Measurements from ENCODE around the gene FASN. TPM values are rescaled to one million over a fixed set of nuclear protein-coding genes. Genes with fewer than 3 reads are reported as not detected.

FASN gene
- total and polyA plus RNA-seq, 2 of the 13 experiments (the other 11 are each of a cell fraction or from before 2014, with no cell fraction given) = 51.7 to 101 TPM

- no peak for TF ChIP-seq PRDM15 (CRISPR knock-in tag; IDR thresholded peaks at IDR 0.05)
Observed at GRCh38 chr17:82145550-82146155, 47.6 kb upstream of the FASN start (continued).

- ATAC-seq (no peak), DNase-seq (ENCODE audit: low spot score) (no peak), FAIRE-seq (no peak)
- Histone ChIP-seq H3K4me2 (ENCODE audit: low read depth, low read length) (no peak overlapping the region), H3K9me3 (ENCODE audit: low read length) (no peaks in the 10 kb centered on the region), H3K36me3 (replicated peaks in 1 of 2; ENCODE audit: control insufficient read depth in 1 of 2, insufficient read depth in 2 of 2, low read length in 2 of 2) (no peaks in the 10 kb centered on the region; a peak in 1 of 5 replicates), H3K79me2 (ENCODE audit: insufficient read depth, low read length) (no peaks in the 10 kb centered on the region), H3K9ac (ENCODE audit: insufficient read depth, low read depth, low read length) (no peak overlapping the region), H2AFZ (ENCODE audit: low read length) (no peak overlapping the region), H4K20me1 (ENCODE audit: insufficient read depth, low read length) (no peaks in the 10 kb centered on the region), H3K27ac (ENCODE audit: extremely low read length, insufficient read depth, low read length) (no peak overlapping the region), H3K4me1 (ENCODE audit: insufficient read depth, low read length) (no peaks in the 10 kb centered on the region), H3K4me3 (replicated peaks in 1 of 3; ENCODE audit: insufficient read depth in 1 of 3, low read depth in 2 of 3, low read length in 3 of 3) (no peak overlapping the region), H3K27me3 (ENCODE audit: control insufficient read depth in 1 of 2, insufficient read depth in 2 of 2, low read length in 2 of 2) (no peaks in the 10 kb centered on the region)
- in situ Hi-C loops (cut with HindIII; ENCODE audit: extremely low pct_ligation_motif_present, low pct_unique_long_range_greater_than_20kb) (no loop called here), intact Hi-C loops (cut with micrococcal nuclease; ENCODE audit: unreplicated experiment) (no loop called here)
- ChIA-PET CTCF (ENCODE audit: low intra/inter-chr PET ratio, low total read pairs) (no interaction called here), POLR2A (interaction anchor here (0.9 kb wide), 1 partner anchor 106 kb away, joined by 3 read pairs; the partner anchor contains the start of gene DCXR)
- WGBS (ENCODE audit: low lambda C conversion rate) = 95% methylated on average over 8 of the region's 8 CpGs
- no TSS peak for BruUV-seq (replicated peaks)
- TF ChIP-seq ZNF598 (CRISPR knock-in tag; IDR thresholded peaks at IDR 0.05; ENCODE audit: borderline replicate concordance) = no peak
- TF ChIP-seq ATF3 (CRISPR knock-in tag; IDR thresholded peaks at IDR 0.05) = no peak
- TF ChIP-seq KDM2A (CRISPR knock-in tag; IDR thresholded peaks at IDR 0.05; ENCODE audit: borderline replicate concordance, low read depth) = no peak
- no peak for TF ChIP-seq KDM4B (CRISPR knock-in tag; IDR thresholded peaks at IDR 0.05)
- TF ChIP-seq KAT7 (CRISPR knock-in tag; IDR thresholded peaks at IDR 0.05; ENCODE audit: borderline replicate concordance) = no peak
- no peak for TF ChIP-seq ZNF12 (CRISPR knock-in tag; IDR thresholded peaks at IDR 0.05)
- TF ChIP-seq BCLAF1 (IDR thresholded peaks at IDR 0.05) = no peak
- TF ChIP-seq KLF12 (CRISPR knock-in tag; IDR thresholded peaks at IDR 0.05; ENCODE audit: borderline replicate concordance) = no peak
- TF ChIP-seq U2AF2 (IDR thresholded peaks at IDR 0.05; ENCODE audit: low read depth, low read length) = no peak
- TF ChIP-seq ZNF883 (CRISPR knock-in tag; IDR thresholded peaks at IDR 0.05; ENCODE audit: not compliant biosample characterization) = no peak
- no peak for TF ChIP-seq NRL (CRISPR knock-in tag; IDR thresholded peaks at IDR 0.05; ENCODE audit: borderline replicate concordance)
- TF ChIP-seq MTF1 (CRISPR knock-in tag; IDR thresholded peaks at IDR 0.05) = no peak
- no peak for TF ChIP-seq RFX1 (IDR thresholded peaks at IDR 0.05)
- no peak for TF ChIP-seq FIP1L1 (IDR thresholded peaks at IDR 0.05; ENCODE audit: borderline replicate concordance, insufficient read depth, low read depth, low read length)
- TF ChIP-seq ZNF563 (CRISPR knock-in tag; IDR thresholded peaks at IDR 0.05) = no peak
- TF ChIP-seq ZNF83 (CRISPR knock-in tag; IDR thresholded peaks at IDR 0.05; ENCODE audit: borderline replicate concordance) = no peak
- TF ChIP-seq ZNF460 (CRISPR knock-in tag; IDR thresholded peaks at IDR 0.05; ENCODE audit: borderline replicate concordance) = no peak
Observed at GRCh38 chr17:82143333-82143732, 45.3 kb upstream of the FASN start.

All from HepG2 (cell line).